SK-N-MC (cell line): ENCODE measurements around the gene TINCR.

ENCODE experiments used
- DNase-seq: peaks from one replicate; pipeline ENCODE4 v3.0.0-alpha.2; 2011; ENCODE audit warnings: low read depth, low spot score
- H3K27ac ChIP-seq: fragments of 200-600 bp; sonication (generic); 2 replicates; pipeline ENCODE4 v1.5.1; 2016; ENCODE audit warnings: mixed run types
- H3K36me3 ChIP-seq: fragments of 200-600 bp; sonication (generic); 2 replicates; pipeline ENCODE4 v1.6.1; 2017; ENCODE audit warnings: antibody characterized with exemption, low read length, mixed read lengths; ENCODE audit not compliant: insufficient read depth
- H3K4me3 ChIP-seq: fragments of 200-600 bp; sonication (generic); 2 replicates; pipeline ENCODE4 v1.5.1; 2016
- H3K9ac ChIP-seq: fragments of 200-600 bp; sonication (generic); 2 replicates; pipeline ENCODE4 v1.8.0; 2017; ENCODE audit warnings: mixed run types, mixed read lengths; ENCODE audit not compliant: insufficient read length
- H3K9me3 ChIP-seq: fragments of 200-600 bp; sonication (generic); 2 replicates; pipeline ENCODE4 v1.6.1; 2017; ENCODE audit warnings: low read depth, mild to moderate bottlenecking, antibody characterized with exemption, low read length, moderate library complexity, mixed read lengths
- EZH2 ChIP-seq: fragments of 200-600 bp; sonication (generic); IDR thresholded peaks from one replicate; pipeline ENCODE4 v1.6.1; 2017; ENCODE audit warnings: antibody characterized with exemption
- FOXP2 ChIP-seq: optimal IDR thresholded peaks from 2 replicates; pipeline ENCODE3; 2011; ENCODE audit warnings: mild to moderate bottlenecking, moderate library complexity; ENCODE audit not compliant: insufficient read depth; ENCODE audit errors: extremely low read length, control extremely low read depth
- POLR2AphosphoS5 ChIP-seq: IDR thresholded peaks from 2 replicates; pipeline ENCODE4 v1.6.1; 2012; ENCODE audit warnings: mild to moderate bottlenecking, low read depth, low read length, borderline replicate concordance

The TINCR gene

DNA sequence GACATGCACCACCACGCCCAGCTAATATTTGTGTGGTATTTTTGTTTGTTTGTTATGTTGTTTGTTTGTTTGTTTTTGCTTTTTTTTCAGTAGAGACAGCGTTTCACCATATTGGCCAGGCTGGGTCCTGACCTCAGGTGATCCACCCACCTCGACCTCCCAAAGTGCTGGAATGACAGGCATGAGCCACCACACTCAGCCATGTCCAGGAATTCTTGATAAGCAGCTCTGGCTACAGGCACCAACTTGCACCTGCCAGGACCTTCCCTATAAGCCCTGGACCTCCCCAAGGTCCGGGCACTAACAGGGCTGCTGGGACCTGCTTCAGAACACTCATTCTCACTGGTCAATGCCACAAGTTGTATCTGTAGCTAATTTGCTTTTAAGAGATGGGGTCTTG, 48.7 kb downstream of the TINCR start:
- DNase-seq = no peak
- H3K36me3 ChIP-seq = no peaks in the 10 kb centered on the region
- no peak overlapping the region for H3K27ac ChIP-seq
- no peaks in the 10 kb centered on the region for H3K9me3 ChIP-seq
- TF ChIP-seq POLR2AphosphoS5 = no peak
- TF ChIP-seq EZH2 = no peak
- TF ChIP-seq FOXP2 = no peak
- no peak overlapping the region for H3K9ac ChIP-seq
- no peak overlapping the region for H3K4me3 ChIP-seq

DNA sequence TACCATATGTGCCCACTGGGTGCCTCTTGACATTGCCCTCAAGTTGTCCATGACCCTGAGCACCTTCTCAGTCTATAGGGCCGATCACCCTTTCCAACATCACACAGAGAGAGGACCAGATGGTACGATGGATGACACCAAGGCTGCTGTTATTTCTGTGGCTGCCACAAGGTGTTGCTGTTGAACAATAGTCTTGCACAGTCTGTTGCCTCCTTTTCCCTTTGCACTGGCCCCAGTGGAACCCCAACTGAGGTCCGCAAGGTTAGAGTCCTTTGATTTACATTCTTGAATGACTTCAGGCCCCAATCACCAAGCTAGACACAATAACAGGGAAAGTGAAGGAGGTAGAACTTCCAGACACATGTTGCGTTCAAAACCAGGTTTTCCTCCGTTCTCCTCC, 52.0 kb downstream of the TINCR start:
- Histone ChIP-seq H3K9ac (no peak overlapping the region), H3K9me3 (no peaks in the 10 kb centered on the region), H3K27ac (no peak overlapping the region), H3K4me3 (no peak overlapping the region), H3K36me3 (no peaks in the 10 kb centered on the region)
- DNase-seq = no peak
- TF ChIP-seq FOXP2 (no peak), EZH2 (no peak), POLR2AphosphoS5 (no peak)

DNA sequence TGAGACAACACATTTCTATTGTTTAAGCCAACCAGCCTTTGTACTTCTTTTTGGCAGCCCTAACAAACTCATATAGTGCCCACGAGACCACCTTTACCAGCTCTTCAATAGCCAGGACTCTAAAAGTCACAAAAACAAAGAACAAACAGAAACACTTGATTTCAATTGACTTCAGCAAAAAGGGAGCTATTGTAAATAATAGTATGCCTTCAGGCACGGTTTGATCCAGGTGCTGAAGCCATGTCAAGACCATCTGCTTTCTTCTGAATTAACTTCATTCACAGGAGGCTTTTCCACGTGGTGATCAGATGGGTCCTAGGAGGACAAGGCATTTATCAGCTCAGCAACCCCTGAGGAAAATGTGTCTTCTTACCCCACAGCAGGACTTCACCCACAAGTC, 53.8 kb downstream of the TINCR start:
- no peak overlapping the region for H3K27ac ChIP-seq
- DNase-seq = no peak
- no peaks in the 10 kb centered on the region for H3K9me3 ChIP-seq
- H3K36me3 ChIP-seq = no peaks in the 10 kb centered on the region
- H3K4me3 ChIP-seq = no peak overlapping the region
- H3K9ac ChIP-seq = no peak overlapping the region
- no peak for TF ChIP-seq FOXP2
- TF ChIP-seq POLR2AphosphoS5 = no peak
- no peak for TF ChIP-seq EZH2

DNA sequence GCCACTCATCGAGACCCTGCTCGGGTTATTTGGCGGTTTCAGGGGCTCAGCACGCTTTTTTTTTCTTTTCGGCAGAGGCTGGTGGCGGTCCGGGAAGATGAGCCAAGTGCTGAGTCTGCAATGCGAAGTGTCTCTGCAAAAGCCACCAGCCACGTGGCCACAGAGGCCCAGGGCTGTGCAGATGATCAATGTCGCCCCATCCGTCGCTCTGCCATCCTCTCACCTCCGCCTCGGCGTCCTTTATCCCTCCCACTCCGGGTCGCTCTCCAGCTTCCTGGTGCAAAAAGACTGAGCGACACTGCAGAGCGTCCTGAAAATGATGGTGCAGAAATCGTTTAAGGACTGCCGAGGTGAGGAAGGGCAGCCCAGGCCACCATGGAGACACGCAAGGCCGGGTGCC, 55.0 kb downstream of the TINCR start:
- Histone ChIP-seq H3K36me3 (no peaks in the 10 kb centered on the region), H3K4me3 (no peak overlapping the region), H3K9me3 (no peaks in the 10 kb centered on the region), H3K27ac (no peak overlapping the region), H3K9ac (no peak overlapping the region)
- no peak for TF ChIP-seq POLR2AphosphoS5
- no peak for TF ChIP-seq EZH2
- no peak for TF ChIP-seq FOXP2
- DNase-seq = no peak
